Calu3 (cell line): ENCODE data around the gene SPAG7. TPM values are rescaled to one million over a fixed set of nuclear protein-coding genes. Genes with fewer than 3 reads are reported as not detected.
A peak's percentile ranks its signal among the peaks of the same experiment; 100 is the strongest.

Source experiments
- BruUV-seq: library from RNA; stranded (reverse); fragments of 400-500 nt; replicated peaks from 2 replicates; lab custom pipeline; 2021; lab: Mats Ljungman, UMichigan
- CTCF ChIA-PET: fragments of 300-600 bp; sonication (Branson Sonifier 250); formaldehyde crosslinking; loops from one replicate; lab custom pipeline; 2022; ENCODE audit warnings: antibody characterized with exemption; lab: Charles Lee
- DNase-seq: peaks from one replicate; pipeline ENCODE4 v3.0.0; 2022
- H3K27ac Mint-ChIP-seq: one replicate; pipeline ENCODE4 v1.8.0; 2022; ENCODE audit warnings: mixed read lengths; ENCODE audit not compliant: unreplicated experiment
- H3K27me3 Mint-ChIP-seq: one replicate; pipeline ENCODE4 v1.8.0; 2022; ENCODE audit warnings: mixed read lengths; ENCODE audit not compliant: unreplicated experiment
- H3K36me3 Mint-ChIP-seq: one replicate; pipeline ENCODE4 v1.8.0; 2022; ENCODE audit warnings: mild to moderate bottlenecking, moderate library complexity, mixed read lengths; ENCODE audit not compliant: insufficient read depth, unreplicated experiment
- H3K4me1 Mint-ChIP-seq: one replicate; pipeline ENCODE4 v1.8.0; 2022; ENCODE audit warnings: mild to moderate bottlenecking, low read depth, mixed read lengths; ENCODE audit not compliant: unreplicated experiment
- H3K4me3 Mint-ChIP-seq: one replicate; pipeline ENCODE4 v1.8.0; 2022; ENCODE audit warnings: mild to moderate bottlenecking, low read depth, moderate library complexity, mixed read lengths; ENCODE audit not compliant: unreplicated experiment
- H3K9me3 Mint-ChIP-seq: one replicate; pipeline ENCODE4 v1.8.0; 2022; ENCODE audit warnings: low read depth, mixed read lengths; ENCODE audit not compliant: unreplicated experiment
- intact Hi-C: fragments of 100-400 bp; cut with micrococcal nuclease; formaldehyde crosslinking; loops from one replicate; pipeline ENCODE4 v1.10.0; 2022; ENCODE audit not compliant: unreplicated experiment
- total RNA-seq: library from RNA; stranded (reverse); gene quantifications from 2 replicates; pipeline ENCODE4 v1.2.3, GENCODE V29; 2022
- TF ChIP-seq, protein P1 (sequence below): fragments of 200-600 bp; IDR thresholded peaks from one replicate; pipeline ENCODE4 v1.8.0; 2022; ENCODE audit warnings: antibody characterized with exemption; ENCODE audit not compliant: unreplicated experiment

The SPAG7 gene
- total RNA-seq, 1 experiment from 2014 or later, result 34.3 TPM

DNA sequence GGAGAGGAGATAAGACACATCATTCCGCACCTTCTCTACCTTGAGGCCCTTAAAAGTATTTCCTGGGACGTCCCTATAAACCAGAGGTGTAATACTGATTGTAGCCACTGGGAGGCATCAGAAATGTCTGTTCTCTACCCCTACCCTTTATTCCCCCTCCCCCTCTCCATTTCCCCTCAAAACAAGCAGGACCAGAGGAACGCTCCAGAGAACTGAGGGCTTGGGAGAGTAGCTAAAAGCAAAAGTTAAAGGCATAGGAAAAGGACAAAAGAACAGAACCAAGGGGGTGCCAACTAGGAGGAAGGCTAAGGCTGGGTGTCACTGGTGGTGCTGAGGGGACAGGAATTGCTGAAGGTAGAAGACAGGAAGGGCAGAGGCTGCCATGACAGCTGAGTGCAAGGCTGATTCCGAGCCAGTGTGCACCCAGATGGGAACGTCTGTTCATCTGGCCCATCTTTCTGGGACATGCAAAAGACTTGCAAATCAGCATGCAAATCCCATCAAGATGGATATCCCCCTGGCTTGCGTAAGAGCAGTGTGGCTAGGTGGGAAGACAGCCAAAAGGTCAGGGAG, 13.1 kb upstream of the SPAG7 start:
- no peak overlapping the region for H3K27ac Mint-ChIP-seq
- H3K4me3 Mint-ChIP-seq, result no peak overlapping the region
- intact Hi-C loops, result loop anchor here (10.0 kb wide), 1 partner anchor 66 kb away; no protein-coding TSS in a partner anchor
- CTCF ChIA-PET, result interaction anchor here (0.8 to 1.3 kb wide), 2 partner anchors 14 to 72 kb away, joined by 3 to 4 read pairs; partner anchors contain the start of gene SPAG7
- BruUV-seq, result no TSS peak
- DNase-seq, result peak; percentile 43
- H3K36me3 Mint-ChIP-seq, result peaks cover 5% of the 10 kb centered on the region
- TF ChIP-seq, protein P1, sequence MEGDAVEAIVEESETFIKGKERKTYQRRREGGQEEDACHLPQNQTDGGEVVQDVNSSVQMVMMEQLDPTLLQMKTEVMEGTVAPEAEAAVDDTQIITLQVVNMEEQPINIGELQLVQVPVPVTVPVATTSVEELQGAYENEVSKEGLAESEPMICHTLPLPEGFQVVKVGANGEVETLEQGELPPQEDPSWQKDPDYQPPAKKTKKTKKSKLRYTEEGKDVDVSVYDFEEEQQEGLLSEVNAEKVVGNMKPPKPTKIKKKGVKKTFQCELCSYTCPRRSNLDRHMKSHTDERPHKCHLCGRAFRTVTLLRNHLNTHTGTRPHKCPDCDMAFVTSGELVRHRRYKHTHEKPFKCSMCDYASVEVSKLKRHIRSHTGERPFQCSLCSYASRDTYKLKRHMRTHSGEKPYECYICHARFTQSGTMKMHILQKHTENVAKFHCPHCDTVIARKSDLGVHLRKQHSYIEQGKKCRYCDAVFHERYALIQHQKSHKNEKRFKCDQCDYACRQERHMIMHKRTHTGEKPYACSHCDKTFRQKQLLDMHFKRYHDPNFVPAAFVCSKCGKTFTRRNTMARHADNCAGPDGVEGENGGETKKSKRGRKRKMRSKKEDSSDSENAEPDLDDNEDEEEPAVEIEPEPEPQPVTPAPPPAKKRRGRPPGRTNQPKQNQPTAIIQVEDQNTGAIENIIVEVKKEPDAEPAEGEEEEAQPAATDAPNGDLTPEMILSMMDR, result peak; percentile 46
- no peaks in the 10 kb centered on the region for H3K27me3 Mint-ChIP-seq
- H3K4me1 Mint-ChIP-seq, result peaks cover 3% of the 10 kb centered on the region
- no peaks in the 10 kb centered on the region for H3K9me3 Mint-ChIP-seq

- no peak for DNase-seq
- H3K4me3 Mint-ChIP-seq, result no peak overlapping the region
- no peaks in the 10 kb centered on the region for H3K9me3 Mint-ChIP-seq
- H3K36me3 Mint-ChIP-seq, result peaks cover 14% of the 10 kb centered on the region
- no peak overlapping the region for H3K27ac Mint-ChIP-seq
- CTCF ChIA-PET, result no interaction called here
- H3K27me3 Mint-ChIP-seq, result no peaks in the 10 kb centered on the region
- intact Hi-C loops, result no loop called here
- H3K4me1 Mint-ChIP-seq, result no peaks in the 10 kb centered on the region
- no TSS peak for BruUV-seq
- TF ChIP-seq, protein P1, result no peak
Observed at GRCh38 chr17:4978726-4979125, 11.1 kb upstream of the SPAG7 start.

DNA sequence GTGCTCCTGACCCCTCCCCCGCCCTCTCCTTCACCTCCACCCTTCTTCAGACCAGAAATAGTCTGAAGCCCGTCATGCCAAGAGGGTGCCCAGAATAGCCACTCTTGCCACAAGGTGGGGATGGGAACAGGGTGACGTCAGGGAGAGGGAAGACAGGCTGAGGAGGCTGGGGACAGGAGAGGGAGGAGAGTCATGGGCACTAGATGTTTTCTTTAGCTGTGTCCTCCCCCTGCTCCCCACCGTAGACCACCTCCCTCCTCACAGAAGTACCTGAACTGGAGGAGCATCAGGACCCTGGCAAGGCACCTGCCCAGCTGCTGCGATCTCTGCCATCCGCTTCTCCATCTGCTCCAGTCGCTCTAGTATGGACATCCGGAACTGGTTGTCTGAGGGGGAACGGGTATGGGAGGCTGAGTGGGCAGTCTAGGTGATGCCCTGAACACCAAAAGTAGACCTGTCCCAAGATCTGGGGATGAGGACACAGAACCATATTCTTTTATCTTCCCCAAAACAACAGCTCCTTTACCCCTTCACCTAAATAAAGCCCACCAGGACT, 6.6 kb upstream of the SPAG7 start:
- H3K36me3 Mint-ChIP-seq, result peaks cover 19% of the 10 kb centered on the region
- H3K9me3 Mint-ChIP-seq, result no peaks in the 10 kb centered on the region
- DNase-seq, result no peak
- no peak overlapping the region for H3K27ac Mint-ChIP-seq
- TF ChIP-seq, protein P1, result no peak
- H3K4me3 Mint-ChIP-seq, result no peak overlapping the region
- BruUV-seq, result no TSS peak
- CTCF ChIA-PET, result no interaction called here
- no peaks in the 10 kb centered on the region for H3K4me1 Mint-ChIP-seq
- intact Hi-C loops, result no loop called here
- H3K27me3 Mint-ChIP-seq, result no peaks in the 10 kb centered on the region

- TF ChIP-seq, protein P1, result no peak
- H3K36me3 Mint-ChIP-seq, result peaks cover 19% of the 10 kb centered on the region
- intact Hi-C loops, result no loop called here
- H3K4me3 Mint-ChIP-seq, result no peak overlapping the region
- H3K9me3 Mint-ChIP-seq, result no peaks in the 10 kb centered on the region
- CTCF ChIA-PET, result no interaction called here
- DNase-seq, result no peak
- no peaks in the 10 kb centered on the region for H3K27me3 Mint-ChIP-seq
- BruUV-seq, result no TSS peak
- no peak overlapping the region for H3K27ac Mint-ChIP-seq
- H3K4me1 Mint-ChIP-seq, result no peaks in the 10 kb centered on the region
Observed at GRCh38 chr17:4973256-4974114, 5.9 kb upstream of the SPAG7 start.
